H1 (cell line): ENCODE data around the gene NME9. TPM values are rescaled to one million over a fixed set of nuclear protein-coding genes. Genes with fewer than 3 reads are reported as not detected.

Experiments
- CTCF ChIA-PET: fragments of 300-600 bp; sonication (Branson Sonifier 250); formaldehyde crosslinking; loops from one replicate; lab custom pipeline; 2021; ENCODE audit not compliant: partially characterized antibody; lab: Charles Lee
- POLR2A ChIA-PET: fragments of 300-600 bp; sonication (Branson Sonifier 250); formaldehyde crosslinking; loops from one replicate; lab custom pipeline; 2021; ENCODE audit warnings: inconsistent platforms; ENCODE audit not compliant: partially characterized antibody; lab: Charles Lee
- DNase-seq, 2 experiments: peaks; one replicate each; pipeline versions ENCODE4 v3.0.0 to v3.0.0-alpha.2; 2010 to 2022; ENCODE audit warnings: low spot score in 2 of 2, low read depth in 1 of 2, mixed read lengths in 1 of 2
- FAIRE-seq: peaks from 2 replicates; lab custom pipeline; 2011; peaks lifted over from hg19 to GRCh38; lab: Jason Lieb, UNC
- H2AFZ ChIP-seq: 2 replicates; pipeline ENCODE4 v1.8.1; 2012; ENCODE audit warnings: low read length, inconsistent platforms
- H2AK5ac ChIP-seq: 2 replicates; pipeline ENCODE4 v1.6.1; 2013; ENCODE audit warnings: low read depth, low read length
- H2BK120ac ChIP-seq: replicated peaks from 2 replicates; pipeline ENCODE3; 2013; ENCODE audit warnings: low read depth, low read length, inconsistent platforms
- H2BK12ac ChIP-seq: 2 replicates; pipeline ENCODE4 v1.6.1; 2013; ENCODE audit warnings: low read depth, low read length
- H2BK15ac ChIP-seq: 2 replicates; pipeline ENCODE4 v1.6.1; 2013; ENCODE audit warnings: low read length
- H2BK20ac ChIP-seq: 2 replicates; pipeline ENCODE4 v1.6.1; 2013; ENCODE audit warnings: low read length
- H2BK5ac ChIP-seq: 2 replicates; pipeline ENCODE4 v1.6.1; 2013; ENCODE audit warnings: low read depth, low read length
- H3K14ac ChIP-seq: 2 replicates; pipeline ENCODE4 v1.6.1; 2013; ENCODE audit warnings: inconsistent platforms; ENCODE audit not compliant: insufficient read length
- H3K18ac ChIP-seq: 2 replicates; pipeline ENCODE4 v1.6.1; 2013; ENCODE audit warnings: low read length; ENCODE audit errors: extremely low read depth
- H3K23ac ChIP-seq: 2 replicates; pipeline ENCODE4 v1.6.1; 2013; ENCODE audit warnings: inconsistent platforms; ENCODE audit not compliant: insufficient read length
- H3K23me2 ChIP-seq: 2 replicates; pipeline ENCODE4 v1.6.1; 2013; ENCODE audit warnings: low read depth, low read length
- H3K27ac ChIP-seq: 2 replicates; pipeline ENCODE4 v1.6.1; 2011; ENCODE audit warnings: low read depth, low read length, inconsistent platforms
- H3K27me3 ChIP-seq, 4 experiments: replicated peaks in 1 of 4; 1 replicate in 1 of 4; 2 replicates in 3 of 4; pipeline versions ENCODE4 v1.6.1 to v1.8.1; 2011 to 2013; ENCODE audit warnings: low read length in 3 of 4, mild to moderate bottlenecking in 3 of 4, inconsistent platforms in 2 of 4, mixed read lengths in 2 of 4, moderate library complexity in 1 of 4; ENCODE audit not compliant: control insufficient read depth in 3 of 4, insufficient read depth in 3 of 4; ENCODE audit errors: extremely low read depth in 1 of 4
- H3K36me3 ChIP-seq, 4 experiments: 2 replicates each; pipeline versions ENCODE4 v1.6.1 to v1.8.1; 2011 to 2013; ENCODE audit warnings: mild to moderate bottlenecking in 4 of 4, low read length in 3 of 4, moderate library complexity in 2 of 4, control low read depth in 1 of 4, inconsistent platforms in 1 of 4; ENCODE audit not compliant: insufficient read depth in 4 of 4, control insufficient read depth in 2 of 4
- H3K4ac ChIP-seq: replicated peaks from 2 replicates; pipeline ENCODE3; 2013; ENCODE audit warnings: low read length, low read depth, mixed read lengths, inconsistent platforms; ENCODE audit not compliant: insufficient read length
- H3K4me1 ChIP-seq, 4 experiments: replicated peaks in 1 of 4; 1 replicate in 1 of 4; 2 replicates in 3 of 4; pipeline versions ENCODE4 v1.6.1 to v1.8.1; 2011 to 2013; ENCODE audit warnings: low read length in 3 of 4, inconsistent platforms in 2 of 4, mixed read lengths in 1 of 4; ENCODE audit not compliant: insufficient read depth in 4 of 4, control insufficient read depth in 3 of 4
- H3K4me2 ChIP-seq, 2 experiments: 2 replicates each; pipeline versions ENCODE4 v1.6.1 to v1.8.1; 2011 to 2013; ENCODE audit warnings: low read depth in 2 of 2, low read length in 2 of 2, control low read depth in 1 of 2, inconsistent platforms in 1 of 2, mild to moderate bottlenecking in 1 of 2; ENCODE audit not compliant: insufficient read depth in 1 of 2
- H3K4me3 ChIP-seq, 4 experiments: fragments of 200-600, 300-600 bp in 1 of 4; sonication (generic), shearing (Covaris generic), sonication (Bioruptor Twin) in 1 of 4; 2 replicates each; pipeline versions ENCODE4 v1.5.1 to v1.8.1; 2011 to 2016; ENCODE audit warnings: low read length in 4 of 4, low read depth in 3 of 4, control low read depth in 2 of 4, inconsistent platforms in 2 of 4, mild to moderate bottlenecking in 2 of 4, mixed read lengths in 1 of 4, moderate library complexity in 1 of 4; ENCODE audit not compliant: insufficient read depth in 2 of 4; ENCODE audit errors: extremely low read depth in 1 of 4
- H3K56ac ChIP-seq: replicated peaks from 2 replicates; pipeline ENCODE3; 2013; ENCODE audit warnings: low read depth, mild to moderate bottlenecking, mixed read lengths, low read length, inconsistent platforms; ENCODE audit not compliant: insufficient read length
- H3K79me1 ChIP-seq: 2 replicates; pipeline ENCODE4 v1.6.1; 2013; ENCODE audit warnings: low read depth, low read length, control low read depth
- H3K79me2 ChIP-seq, 2 experiments: 2 replicates each; pipeline versions ENCODE4 v1.6.1 to v1.8.1; 2012 to 2013; ENCODE audit warnings: low read length in 2 of 2, mild to moderate bottlenecking in 2 of 2, inconsistent platforms in 1 of 2; ENCODE audit not compliant: insufficient read depth in 2 of 2, control insufficient read depth in 1 of 2
- H3K9ac ChIP-seq, 4 experiments: replicated peaks in 1 of 4; 1 replicate in 1 of 4; 2 replicates in 3 of 4; pipeline versions ENCODE4 v1.6.1 to v1.8.1; 2011 to 2013; ENCODE audit warnings: low read depth in 3 of 4, low read length in 3 of 4, control low read depth in 2 of 4, mild to moderate bottlenecking in 2 of 4, moderate library complexity in 2 of 4, inconsistent platforms in 1 of 4; ENCODE audit errors: extremely low read depth in 1 of 4
- H3K9me3 ChIP-seq, 2 experiments: 2 replicates each; pipeline versions ENCODE4 v1.6.1 to v1.8.1; 2012 to 2013; ENCODE audit warnings: mild to moderate bottlenecking in 2 of 2, moderate library complexity in 2 of 2, control low read depth in 1 of 2, inconsistent platforms in 1 of 2, low read depth in 1 of 2, low read length in 1 of 2, mixed read lengths in 1 of 2; ENCODE audit not compliant: insufficient read depth in 2 of 2
- H4K20me1 ChIP-seq, 2 experiments: replicated peaks in 1 of 2; 2 replicates each; pipeline versions ENCODE3 to v1.8.1; 2011 to 2013; ENCODE audit warnings: inconsistent platforms in 2 of 2, low read length in 2 of 2, mild to moderate bottlenecking in 1 of 2; ENCODE audit not compliant: insufficient read depth in 2 of 2, control insufficient read depth in 1 of 2
- H4K5ac ChIP-seq: 2 replicates; pipeline ENCODE4 v1.6.1; 2013; ENCODE audit warnings: low read length, low read depth, mixed read lengths, inconsistent platforms; ENCODE audit not compliant: insufficient read length
- H4K8ac ChIP-seq: 2 replicates; pipeline ENCODE4 v1.8.0; 2013; ENCODE audit warnings: mild to moderate bottlenecking, moderate library complexity, low read length, inconsistent platforms; ENCODE audit not compliant: insufficient read depth; ENCODE audit errors: extremely low read depth
- H4K91ac ChIP-seq: replicated peaks from 2 replicates; pipeline ENCODE3; 2013; ENCODE audit warnings: low read length, mixed read lengths, inconsistent platforms; ENCODE audit not compliant: insufficient read length
- BCL11A ChIP-seq, 2 experiments: IDR thresholded peaks; one replicate each; pipeline ENCODE4 v1.6.1; 2011; ENCODE audit warnings: low read depth in 2 of 2, low read length in 2 of 2, mild to moderate bottlenecking in 2 of 2
- CBX5 ChIP-seq: fragments of 300-800, 300-1000 bp; sonication (generic); IDR thresholded peaks from 2 replicates; pipeline ENCODE4 v1.7.1; 2016; ENCODE audit warnings: antibody characterized with exemption, low read length, low read depth
- CBX8 ChIP-seq: fragments of 300-800, 300-1000 bp; sonication (generic); IDR thresholded peaks from 2 replicates; pipeline ENCODE4 v1.7.1; 2016; ENCODE audit warnings: low read depth, low read length, borderline replicate concordance
- CTBP2 ChIP-seq: IDR thresholded peaks from 2 replicates; pipeline ENCODE4 v1.7.0; 2011; ENCODE audit warnings: borderline replicate concordance, mild to moderate bottlenecking, moderate library complexity, mixed read lengths, low read length; ENCODE audit not compliant: insufficient read depth, insufficient read length
- EGR1 ChIP-seq: IDR thresholded peaks from 2 replicates; pipeline ENCODE4 v1.6.1; 2011; ENCODE audit warnings: low read depth, low read length, borderline replicate concordance
- HDAC6 ChIP-seq: IDR thresholded peaks from one replicate; pipeline ENCODE4 v1.7.1; 2012; ENCODE audit warnings: low read depth, mild to moderate bottlenecking, inconsistent platforms, low read length, moderate library complexity
- JUND ChIP-seq: IDR thresholded peaks from 2 replicates; pipeline ENCODE4 v1.6.1; 2011; ENCODE audit warnings: mild to moderate bottlenecking, improper control_type of control experiment, low read length
- KDM1A ChIP-seq: fragments of 200-600, 300-600 bp; sonication (generic); IDR thresholded peaks from 2 replicates; pipeline ENCODE4 v1.7.1; 2016; ENCODE audit warnings: mild to moderate bottlenecking, low read length, borderline replicate concordance
- PHF8 ChIP-seq: fragments of 200-600 bp; sonication (generic); conservative IDR thresholded peaks from 2 replicates; pipeline ENCODE4 v1.7.1; 2012; ENCODE audit warnings: low read depth, mild to moderate bottlenecking, inconsistent platforms, low read length, moderate library complexity
- POU5F1 ChIP-seq: IDR thresholded peaks from 2 replicates; pipeline ENCODE4 v1.6.1; 2011; ENCODE audit warnings: low read depth, mild to moderate bottlenecking, low read length, moderate library complexity
- SIRT6 ChIP-seq: IDR thresholded peaks from one replicate; pipeline ENCODE4 v1.7.1; 2012; ENCODE audit warnings: low read length, inconsistent platforms
- SP1 ChIP-seq: IDR thresholded peaks from 2 replicates; pipeline ENCODE4 v1.6.1; 2011; ENCODE audit warnings: low read depth, low read length
- SP4 ChIP-seq: IDR thresholded peaks from 2 replicates; pipeline ENCODE4 v1.6.1; 2012; ENCODE audit warnings: low read length, inconsistent platforms
- SUZ12 ChIP-seq: fragments of 200-600 bp; sonication (generic); IDR thresholded peaks from 2 replicates; pipeline ENCODE4 v1.6.1; 2012; ENCODE audit warnings: mild to moderate bottlenecking, inconsistent platforms, low read length, moderate library complexity, mixed read lengths
- TBP ChIP-seq: IDR thresholded peaks from 2 replicates; pipeline ENCODE4 v1.6.1; 2011; ENCODE audit warnings: low read depth, low read length, improper control_type of control experiment
- ZNF274 ChIP-seq: IDR thresholded peaks from 2 replicates; pipeline ENCODE4 v1.7.0; 2012; ENCODE audit warnings: low read length, borderline replicate concordance; ENCODE audit errors: extremely low read depth
- WGBS, 2 experiments: shearing (Covaris generic) in 1 of 2; methylation state at CpG; one replicate each; pipeline versions ENCODE4 v1.1.6 to v1.1.7; 2013 to 2015; ENCODE audit warnings: low lambda C conversion rate in 2 of 2, mixed read lengths in 2 of 2, inconsistent platforms in 1 of 2, low coverage in 1 of 2, missing lambda C conversion rate in 1 of 2; ENCODE audit not compliant: insufficient replicate concordance in 2 of 2, insufficient coverage in 1 of 2, insufficient read length in 1 of 2; ENCODE audit errors: extremely low coverage in 1 of 2, missing lambda C conversion rate in 1 of 2; 5-methylcytosine and 5-hydroxymethylcytosine counted together
- polyA plus RNA-seq, 7 experiments: library from polyadenylated mRNA; depleted of rRNA in 3 of 7; stranded (reverse) in 5 of 7; unstranded in 2 of 7; fragments of >200 nt in 5 of 7; fragments of 200-250 nt in 2 of 7; gene quantifications; 1 replicate in 5 of 7; 2 replicates in 1 of 7; 4 replicates in 1 of 7; pipeline versions ENCODE4 v1.2.1 to v1.2.3, GENCODE V29; 2011 to 2013; ENCODE audit warnings: missing spikeins in 2 of 7, mixed read lengths in 2 of 7
- total RNA-seq: library from RNA; stranded (reverse); fragmentation: NEBNext Ultra II Directional; extraction: Animal tissue kit (Norgen Biotek cat#: 25700); gene quantifications from 2 replicates; pipeline ENCODE4 v1.2.1, GENCODE V29; 2021

The NME9 gene
- total and polyA plus RNA-seq, 2 of the 8 experiments (the other 6 are each of a cell fraction or from before 2014, with no cell fraction given), result 0.11 TPM; not detected in 1

GRCh38 chr3:138362538-138362937 lies 32.9 kb upstream of the NME9 start:
- no peak for DNase-seq
- TF ChIP-seq ZNF274 (no peak), SP1 (no peak), BCL11A (IDR thresholded peaks at IDR 0.05; ENCODE audit: low read depth in 2 of 2, low read length in 2 of 2) (no peak), CBX5 (no peak), JUND (no peak), SUZ12 (no peak), CTBP2 (no peak), SP4 (no peak), SIRT6 (no peak), CBX8 (no peak), TBP (no peak), HDAC6 (no peak), POU5F1 (no peak), KDM1A (no peak), EGR1 (no peak), PHF8 (no peak)

More at GRCh38 chr3:138362538-138362937, 32.9 kb upstream of the NME9 start:
- H3K27ac ChIP-seq, result no peak overlapping the region
- no peak overlapping the region for H4K5ac ChIP-seq
- FAIRE-seq, result no peak
- CTCF ChIA-PET, result no interaction called here
- no peak overlapping the region for H3K4me2 ChIP-seq
- H3K36me3 ChIP-seq, result no peaks in the 10 kb centered on the region
- no peaks in the 10 kb centered on the region for H3K9me3 ChIP-seq
- H2BK20ac ChIP-seq, result no peak overlapping the region
- no peak overlapping the region for H3K4ac ChIP-seq
- H3K14ac ChIP-seq, result no peak overlapping the region
- H3K18ac ChIP-seq, result no peak overlapping the region
- no peaks in the 10 kb centered on the region; a peak in 1 of 7 replicates for H3K27me3 ChIP-seq
- no peak overlapping the region for H2BK5ac ChIP-seq
- no peak overlapping the region for H4K8ac ChIP-seq
- no peak overlapping the region for H2AK5ac ChIP-seq
- no peak overlapping the region for H3K56ac ChIP-seq
- H3K79me2 ChIP-seq, result no peaks in the 10 kb centered on the region
- no peak overlapping the region for H4K91ac ChIP-seq
- peaks cover 2% of the 10 kb centered on the region; the same call in 1 of the 2 replicates for H3K79me1 ChIP-seq
- no peaks in the 10 kb centered on the region; a peak in 3 of 7 replicates for H3K4me1 ChIP-seq
- no peak overlapping the region for H2AFZ ChIP-seq
- WGBS, 2 experiments, result 93% methylated on average over 7 of the region's 7 CpGs; no CpG with 5 or more reads in 1 of the 2 experiments
- H3K9ac ChIP-seq, result no peak overlapping the region
- no peak overlapping the region for H2BK15ac ChIP-seq
- H2BK12ac ChIP-seq, result no peak overlapping the region
- H3K4me3 ChIP-seq, result no peak overlapping the region
- peaks cover 0 to 4% of the 10 kb centered on the region in 2 experiments for H4K20me1 ChIP-seq
- H3K23me2 ChIP-seq, result no peaks in the 10 kb centered on the region
- POLR2A ChIA-PET, result no interaction called here
- H3K23ac ChIP-seq, result no peak overlapping the region
- no peak overlapping the region for H2BK120ac ChIP-seq
